Suppressor macrophage treated with lipopolysaccharide for 4 hours (primary cell): Measurements from ENCODE around the gene C17orf100.
"Not testable (repeated sequence)": the region's sequence is repeated elsewhere in the genome, so short reads cannot be mapped to it uniquely, and the experiment has no call there.

ENCODE experiments used
- DNase-seq: peaks from one replicate; pipeline ENCODE4 v3.0.0-alpha.2; 2020

The C17orf100 gene

DNA sequence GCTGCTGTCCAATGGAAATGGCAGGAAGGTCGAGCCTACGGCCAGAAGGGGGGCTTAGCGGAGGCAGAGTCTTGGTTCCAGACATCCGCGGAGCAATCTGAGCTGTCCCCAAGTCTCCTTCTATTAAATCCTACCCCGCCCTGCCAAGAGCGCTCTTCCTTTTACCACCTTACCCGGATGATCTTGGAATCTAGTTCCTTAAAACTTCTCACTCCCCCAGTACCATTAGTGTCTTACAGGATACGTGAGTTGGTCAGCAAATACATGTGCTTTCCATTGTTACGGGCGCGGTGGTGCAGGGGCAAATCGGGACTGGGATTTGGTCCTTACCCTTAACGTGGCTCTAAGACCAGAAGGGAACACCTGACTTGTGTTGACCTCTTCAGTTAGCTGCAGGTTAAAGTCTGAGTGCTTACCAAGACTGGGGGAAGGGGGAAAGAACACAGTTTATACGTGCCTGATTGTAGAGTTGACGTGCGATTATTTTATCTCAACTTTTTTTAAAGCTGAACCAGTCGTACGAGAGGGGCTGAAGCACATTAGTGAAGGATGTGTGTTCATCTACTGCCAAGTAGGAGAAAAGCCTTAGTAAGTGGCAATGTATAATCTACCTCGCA, 10.2 kb upstream of the C17orf100 start:
- peak; percentile 36 for DNase-seq

- no peak for DNase-seq
Observed at GRCh38 chr17:6642592-6642991, 9.0 kb upstream of the C17orf100 start.

DNA sequence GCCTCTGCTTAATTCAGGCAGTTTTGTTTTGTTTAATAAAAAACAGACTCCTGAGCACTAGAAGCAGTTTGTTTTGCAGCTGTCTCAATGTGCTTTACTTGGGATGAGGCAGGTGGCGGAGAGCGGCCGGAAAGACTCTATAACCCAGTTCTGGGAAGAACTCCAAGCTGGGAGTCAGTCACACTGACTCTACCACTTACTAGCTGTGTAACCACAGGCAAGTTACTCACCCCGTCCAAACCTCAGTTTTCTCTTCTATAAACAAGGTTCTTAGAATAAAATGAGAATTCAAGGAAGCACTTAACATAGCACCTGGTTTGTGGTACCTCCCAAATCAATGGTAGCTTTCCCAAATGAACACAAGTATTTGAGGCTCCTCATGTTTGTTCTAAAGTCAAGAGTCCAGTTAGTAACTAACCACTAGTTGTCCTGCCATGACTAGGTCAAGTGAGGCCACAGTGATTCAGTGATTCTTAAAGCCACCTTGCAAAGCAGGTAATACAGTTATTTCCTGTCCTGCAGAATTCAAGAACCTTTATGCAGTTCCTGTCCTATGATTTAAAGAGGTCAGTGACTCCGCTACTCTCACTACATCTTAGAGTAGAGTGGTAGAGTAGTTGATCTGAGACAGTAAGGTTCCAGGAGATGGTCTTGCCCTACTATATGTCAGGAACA, 8.0 kb upstream of the C17orf100 start:
- no peak for DNase-seq

- DNase-seq = peak; percentile 21
Observed at GRCh38 chr17:6648181-6648580, 3.4 kb upstream of the C17orf100 start.

- peak; percentile 21 for DNase-seq
Observed at GRCh38 chr17:6651919-6652452, 424 bp downstream of the C17orf100 start.

- DNase-seq = no peak
Observed at GRCh38 chr17:6654841-6655731, 3.5 kb downstream of the C17orf100 start.

DNA sequence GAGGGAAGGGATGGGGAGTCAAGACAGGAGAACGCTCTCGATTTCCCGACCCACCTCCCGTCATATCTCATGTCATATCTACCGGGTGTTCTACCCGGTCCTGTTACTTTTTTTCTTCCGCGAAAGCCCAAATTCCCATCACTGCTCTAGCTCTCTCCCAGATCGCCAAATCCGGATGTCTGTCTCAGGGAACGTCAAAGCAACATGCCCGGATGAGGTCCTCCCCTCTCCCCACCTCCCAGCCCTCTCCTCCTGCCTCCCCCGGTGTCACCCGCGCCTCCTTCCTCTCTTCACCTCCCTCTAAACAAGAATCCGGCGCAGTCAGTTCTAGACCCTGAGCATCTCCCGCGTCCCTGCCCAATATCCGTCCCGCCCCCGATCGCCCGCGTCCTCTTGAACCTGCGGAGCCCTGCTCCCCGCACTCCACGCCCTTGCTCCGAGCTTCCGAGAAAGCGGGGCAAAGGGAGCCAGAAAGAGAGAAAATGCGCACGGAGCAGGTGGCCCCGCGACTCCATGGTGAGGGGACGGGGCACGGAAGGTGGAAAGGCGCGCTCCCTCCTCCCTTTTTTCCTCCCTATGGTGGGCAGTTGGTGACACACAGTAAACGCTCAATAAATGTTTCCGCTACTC, 4.3 kb downstream of the C17orf100 start:
- DNase-seq = not testable (repeated sequence)

DNA sequence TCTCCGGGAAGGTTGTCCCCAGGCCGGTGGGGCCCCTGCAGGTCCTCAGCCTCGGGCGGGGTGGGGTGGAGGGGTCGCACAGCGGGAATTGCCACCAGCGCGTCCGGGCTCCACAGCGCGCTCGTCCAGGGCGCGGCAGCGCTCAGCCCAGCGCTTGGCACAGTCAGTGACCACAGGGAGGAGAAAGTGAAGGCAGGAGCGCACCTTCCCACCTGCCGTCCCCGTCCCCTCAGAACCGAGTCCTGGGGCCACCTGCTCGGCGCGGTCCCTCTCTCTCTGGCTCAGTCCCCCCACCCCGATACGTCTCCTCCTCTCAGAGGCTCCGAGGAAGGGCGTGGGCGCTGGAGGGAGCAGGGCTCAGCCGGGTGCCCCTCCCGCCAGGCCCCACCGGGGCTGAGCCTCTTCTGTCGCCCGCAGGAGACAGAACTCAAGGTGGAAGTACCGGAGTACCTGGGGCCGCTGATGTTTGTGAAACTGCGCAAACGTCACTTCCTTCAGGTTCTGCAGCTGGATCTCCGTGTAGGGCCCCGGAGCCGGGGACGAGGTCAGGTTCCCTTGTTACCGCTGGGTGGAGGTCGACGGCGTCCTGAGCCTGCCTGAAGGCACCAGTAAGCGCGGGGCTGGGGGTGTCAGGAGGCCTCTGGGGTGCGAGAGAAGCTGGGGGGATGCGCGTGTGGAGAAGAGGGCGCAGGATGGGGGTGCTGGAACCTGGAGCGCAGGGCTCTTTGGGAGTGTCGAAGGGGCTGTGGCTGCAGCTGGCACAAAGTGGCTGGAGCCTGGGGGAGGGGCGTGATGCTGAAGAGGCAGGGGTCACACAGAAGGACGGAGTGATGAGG, 5.5 kb downstream of the C17orf100 start:
- DNase-seq = not testable (repeated sequence)

GRCh38 chr17:6657633-6658287, 6.2 kb downstream of the C17orf100 start:
- DNase-seq = no peak

DNA sequence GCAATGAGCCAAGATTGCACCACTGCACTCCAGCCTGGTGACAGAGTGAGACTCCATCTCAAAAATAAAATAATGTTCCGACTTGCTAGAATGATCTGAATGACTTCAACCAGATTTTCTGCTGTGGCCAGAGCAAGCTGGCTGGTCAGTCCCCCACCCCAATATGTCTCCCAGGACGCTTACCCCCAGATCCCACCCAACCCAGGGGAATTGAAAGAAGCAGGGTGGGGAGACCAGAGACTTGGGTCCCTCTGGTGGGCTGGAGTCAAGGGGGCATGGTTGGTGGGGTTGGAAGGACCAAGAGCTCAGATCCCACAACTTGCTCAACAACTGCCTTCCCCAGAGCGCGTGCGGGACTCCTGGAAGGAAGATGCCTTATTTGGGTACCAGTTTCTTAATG, 6.8 kb downstream of the C17orf100 start:
- DNase-seq = not testable (repeated sequence)

GRCh38 chr17:6660101-6660500, 8.5 kb downstream of the C17orf100 start:
- DNase-seq = peak; percentile 14

- peak; percentile 71 for DNase-seq
Observed at GRCh38 chr17:6660805-6661463, 9.4 kb downstream of the C17orf100 start.

- DNase-seq = no peak
Observed at GRCh38 chr17:6661464-6661848, 9.9 kb downstream of the C17orf100 start.

DNA sequence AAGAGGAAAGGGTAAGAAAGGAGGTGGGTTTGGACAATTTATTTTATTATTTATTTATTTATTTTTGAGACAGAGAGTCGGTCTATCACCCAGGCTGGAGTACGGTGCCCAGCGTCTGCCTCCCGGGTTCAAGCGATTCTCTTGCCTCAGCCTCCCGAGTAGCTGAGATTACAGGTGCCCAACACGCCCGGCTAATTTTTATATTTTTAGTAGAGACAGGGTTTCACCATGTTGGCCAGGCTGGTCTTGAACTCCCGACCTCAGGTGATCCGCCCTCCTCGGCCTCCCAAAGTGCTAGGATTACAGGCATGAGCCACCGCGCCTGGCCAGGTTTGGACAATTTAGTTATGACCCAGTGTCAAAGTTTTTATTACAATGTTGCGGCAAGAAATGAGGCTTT, 11.6 kb downstream of the C17orf100 start:
- DNase-seq = not testable (repeated sequence)

DNA sequence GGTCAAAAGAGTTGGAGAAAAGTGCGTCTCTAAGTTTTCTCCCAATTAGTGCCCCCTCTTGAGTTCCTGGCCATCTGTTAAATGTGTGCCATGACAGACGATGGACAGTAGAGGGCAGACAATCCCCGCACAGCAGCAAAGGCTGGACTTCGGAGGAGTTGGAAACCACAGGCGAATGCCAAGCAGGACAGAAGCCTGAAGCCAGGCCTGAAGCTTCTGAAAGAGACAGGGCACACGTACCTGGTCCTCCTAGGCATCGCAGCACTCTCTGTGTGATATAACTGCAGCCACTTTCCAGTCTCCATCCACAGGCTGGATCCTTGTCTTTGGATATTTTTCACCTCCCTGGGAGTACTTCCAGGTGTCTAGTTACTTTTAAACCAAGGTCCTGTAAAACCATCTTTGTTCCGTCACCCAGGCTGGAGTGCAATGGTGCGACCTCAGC, 14.5 kb downstream of the C17orf100 start:
- peak; percentile 81 for DNase-seq

DNA sequence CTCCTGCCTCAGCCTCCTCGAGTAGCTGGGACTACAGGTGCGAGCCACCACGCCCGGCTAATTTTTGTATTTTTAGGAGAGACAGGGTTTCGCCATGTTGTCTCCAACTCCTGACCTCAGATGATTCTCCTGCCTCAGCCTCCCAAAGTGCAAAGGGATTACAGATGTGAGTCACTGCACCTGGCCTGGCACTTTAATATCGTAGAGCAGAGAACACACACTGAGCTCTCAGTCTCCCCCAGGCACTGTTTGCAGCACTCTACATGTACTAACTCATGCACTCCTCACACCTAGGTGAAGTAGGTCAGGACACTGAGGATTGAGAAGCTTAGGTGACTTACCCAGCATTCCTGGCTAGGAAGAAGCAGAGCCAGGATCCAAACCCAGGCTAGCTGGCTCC, 15.0 kb downstream of the C17orf100 start:
- no peak for DNase-seq

GRCh38 chr17:6667516-6667915, 16.0 kb downstream of the C17orf100 start:
- DNase-seq = no peak

DNA sequence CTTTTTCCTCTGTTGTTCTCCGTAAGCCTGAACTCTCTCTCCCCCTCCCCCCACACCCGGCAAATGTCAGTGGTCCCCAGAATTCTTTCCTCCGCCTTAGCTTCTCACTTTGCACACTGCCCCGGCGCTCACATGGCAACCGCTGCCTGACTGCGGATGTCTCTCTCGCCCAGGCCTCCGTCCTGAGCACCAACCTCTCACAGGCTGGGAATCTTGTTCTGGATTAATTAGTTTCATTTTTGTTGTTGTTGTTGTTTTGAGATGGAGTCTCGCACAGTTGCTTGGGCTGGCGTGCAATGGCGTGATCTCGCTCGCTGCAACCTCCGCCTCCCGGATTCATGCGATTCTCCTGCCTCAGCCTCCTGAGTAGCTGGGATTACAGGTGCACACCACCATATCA, 16.7 kb downstream of the C17orf100 start:
- no peak for DNase-seq

DNA sequence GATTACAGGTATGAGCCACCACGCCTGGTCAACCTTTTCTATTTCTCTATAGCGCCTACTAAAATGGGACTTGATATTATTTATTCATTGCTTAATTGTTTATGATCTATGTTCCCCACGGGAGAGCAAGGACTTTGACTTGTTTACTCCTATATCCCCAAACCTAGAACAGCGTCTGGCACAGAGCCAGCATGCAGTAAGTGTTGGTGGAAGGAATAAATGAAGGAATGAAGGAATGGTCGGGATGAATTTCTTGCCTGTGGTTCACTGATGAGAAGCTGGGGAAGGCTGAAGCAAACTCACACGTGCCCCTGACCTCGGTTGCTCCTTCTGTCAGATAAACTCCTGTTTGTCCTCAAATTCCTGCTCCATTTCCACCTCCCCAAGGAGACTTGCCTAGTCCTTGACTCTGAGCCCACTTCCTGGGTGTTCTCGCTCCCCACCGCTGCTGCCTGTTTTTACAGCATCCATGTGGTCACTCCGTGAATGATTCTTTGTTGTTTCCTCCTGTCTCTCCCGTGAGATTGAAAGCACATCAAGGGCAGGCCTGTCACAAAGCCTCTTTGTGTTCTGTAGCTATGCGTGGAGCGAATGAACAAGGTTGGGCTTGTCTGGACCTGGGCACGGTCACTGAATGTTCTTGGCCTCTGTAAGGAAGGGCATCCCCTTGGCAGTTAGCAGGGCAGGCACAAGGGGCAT, 17.3 kb downstream of the C17orf100 start:
- no peak for DNase-seq
